ENCODE data around the gene ASCL5.

Gene ASCL5

DNA sequence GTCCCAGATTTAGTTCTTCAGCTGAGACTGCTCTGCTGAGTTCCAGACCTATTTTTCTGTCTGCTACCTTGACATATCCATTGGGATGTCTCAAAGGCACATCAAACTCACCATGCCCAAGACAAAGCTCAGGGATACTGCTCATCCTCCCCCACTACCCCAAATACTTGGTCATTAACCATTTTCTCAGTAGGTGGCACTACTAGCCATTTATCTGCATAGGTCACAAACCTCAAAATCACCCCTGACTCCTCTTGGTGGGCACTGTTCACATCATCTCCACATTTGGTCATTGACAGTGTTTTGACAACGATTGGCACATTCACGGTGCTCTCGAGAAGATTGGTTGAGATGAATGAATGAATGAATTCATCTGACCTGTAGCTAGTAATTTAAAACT is 46.8 kb downstream of the ASCL5 start:
- no peak for DNase-seq

DNA sequence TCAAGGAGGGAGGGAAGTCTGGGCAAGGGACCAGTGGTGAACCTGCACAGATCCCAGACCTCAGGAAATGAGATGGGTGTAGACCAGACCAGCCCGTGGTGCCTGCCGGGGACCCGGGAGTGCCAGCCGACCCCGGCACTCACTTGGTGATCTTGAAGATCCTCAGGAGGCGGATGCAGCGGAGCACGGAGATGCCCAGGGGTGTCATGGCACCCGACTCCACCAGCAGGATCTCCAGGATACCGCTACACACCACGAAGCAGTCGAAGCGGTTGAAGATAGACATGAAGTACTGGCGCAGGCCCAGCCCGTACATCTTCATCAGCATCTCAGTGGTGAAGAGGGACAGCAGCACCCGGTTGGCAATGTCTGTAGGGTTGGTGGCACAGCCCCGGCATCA is 49.2 kb downstream of the ASCL5 start:
- DNase-seq = no peak

DNA sequence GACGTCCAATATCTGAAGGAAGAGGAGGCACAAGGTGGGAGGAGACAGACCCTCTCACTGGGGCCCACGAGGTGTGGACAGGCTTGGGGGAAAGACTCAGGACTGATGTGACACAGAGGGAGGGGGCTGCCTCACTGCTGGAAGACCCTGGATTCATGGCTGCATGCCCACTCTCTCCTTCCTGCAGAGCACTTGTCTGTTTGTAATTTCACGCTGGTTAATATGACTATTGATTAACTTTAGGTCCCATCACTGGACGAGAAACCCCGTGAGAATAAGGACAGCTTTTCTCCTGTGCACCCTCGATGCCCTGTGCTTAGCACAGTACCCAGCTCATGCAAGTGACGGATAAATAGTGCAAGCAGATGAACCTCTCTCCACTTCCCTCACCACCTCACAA is 49.9 kb downstream of the ASCL5 start:
- DNase-seq = no peak

DNA sequence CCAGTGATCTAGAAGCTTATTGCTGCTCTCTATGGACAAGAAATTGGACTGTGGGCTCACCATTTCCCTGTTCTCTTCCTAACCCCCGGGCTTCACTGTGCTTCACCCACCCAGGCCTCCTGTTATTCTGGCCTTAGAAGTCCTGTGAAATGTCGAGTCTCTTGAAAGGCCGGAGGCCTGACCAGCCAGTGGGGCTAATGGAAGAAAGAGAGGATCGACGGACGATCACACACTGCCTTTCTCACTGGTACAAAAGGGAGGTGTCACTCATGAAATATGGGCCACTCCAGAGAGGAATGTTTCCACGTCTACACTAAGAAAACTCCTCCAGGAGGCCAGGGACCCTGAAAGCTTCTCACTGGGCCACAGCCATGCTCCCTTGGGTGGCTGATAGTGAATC is 50.9 kb downstream of the ASCL5 start:
- DNase-seq = no peak

DNA sequence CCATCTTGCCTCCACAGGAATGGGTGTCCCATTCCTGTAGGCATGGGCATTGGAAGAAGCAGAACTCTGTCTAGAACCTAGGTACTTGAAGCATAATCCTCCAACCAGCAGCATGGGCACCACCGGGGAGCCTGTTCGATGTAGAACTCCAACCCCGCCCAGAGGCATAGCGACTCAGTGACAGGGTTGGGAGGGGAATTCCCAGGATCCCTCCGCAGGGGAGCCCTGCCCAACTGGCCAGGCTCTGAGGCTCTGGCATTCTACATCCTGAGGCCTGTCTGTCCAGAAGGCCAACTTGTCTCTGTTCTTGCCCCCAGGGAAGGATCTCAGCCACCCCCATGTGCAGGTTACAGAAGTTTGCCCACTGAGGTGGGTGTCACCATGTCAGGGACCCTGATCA is 53.0 kb downstream of the ASCL5 start:
- DNase-seq = no peak

DNA sequence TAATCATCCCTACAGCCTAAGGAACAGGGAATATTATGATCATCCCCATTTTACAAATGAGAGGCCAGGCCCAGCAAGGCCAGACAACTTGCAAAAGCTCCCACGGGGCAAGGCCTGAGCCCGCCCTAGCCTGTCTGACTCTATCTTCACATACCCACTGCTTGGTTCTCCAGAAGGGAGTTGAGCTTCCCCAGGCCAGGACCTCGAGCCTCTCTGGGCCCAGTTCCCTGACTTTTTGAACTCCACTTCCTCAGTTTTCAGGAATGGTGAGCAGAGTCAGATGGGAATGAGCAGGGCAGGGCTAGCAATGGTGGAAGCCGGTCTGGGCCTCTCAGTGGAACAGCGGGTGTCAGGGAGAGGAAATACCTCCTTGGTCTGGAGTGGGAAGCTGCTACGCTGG is 54.1 kb downstream of the ASCL5 start:
- no peak for DNase-seq

DNA sequence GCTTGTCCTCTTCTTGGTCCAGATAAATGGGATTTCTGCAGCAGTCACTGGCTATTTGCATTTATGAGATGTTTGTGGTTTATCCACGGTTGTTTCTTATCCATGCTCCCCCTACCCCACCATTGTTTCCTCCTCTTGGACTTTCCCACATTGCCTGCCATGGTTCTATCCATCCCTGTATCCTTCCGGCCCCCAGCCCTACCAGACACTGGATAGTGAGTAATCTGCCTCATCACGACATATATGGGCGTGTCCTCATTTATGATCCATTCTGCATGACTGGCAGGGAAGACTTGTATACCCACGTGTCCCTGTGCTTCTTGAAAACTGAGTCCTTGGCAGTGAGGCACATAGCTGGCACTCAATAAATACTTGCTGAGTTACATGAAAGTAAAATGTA is 54.8 kb downstream of the ASCL5 start:
- no peak for DNase-seq

DNA sequence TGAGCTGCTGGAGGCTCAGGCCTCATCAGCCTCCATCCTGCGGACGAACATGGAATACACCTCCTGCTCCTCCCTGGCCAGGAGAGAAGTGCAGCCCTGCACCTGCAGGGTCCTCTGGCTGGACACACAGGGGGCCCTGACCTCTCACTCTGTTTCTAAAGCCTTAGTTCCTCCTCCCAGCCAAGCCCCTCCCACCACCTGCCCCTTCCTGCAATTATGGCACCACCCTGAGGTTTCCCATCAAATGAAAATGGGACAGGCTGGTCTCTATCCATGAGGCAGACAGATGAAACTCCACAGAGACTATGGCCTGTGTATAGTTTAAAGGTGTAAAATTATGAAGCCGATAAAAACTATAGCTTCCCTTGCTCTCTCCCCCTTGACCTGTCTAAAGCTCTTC is 57.3 kb downstream of the ASCL5 start:
- no peak for DNase-seq

DNA sequence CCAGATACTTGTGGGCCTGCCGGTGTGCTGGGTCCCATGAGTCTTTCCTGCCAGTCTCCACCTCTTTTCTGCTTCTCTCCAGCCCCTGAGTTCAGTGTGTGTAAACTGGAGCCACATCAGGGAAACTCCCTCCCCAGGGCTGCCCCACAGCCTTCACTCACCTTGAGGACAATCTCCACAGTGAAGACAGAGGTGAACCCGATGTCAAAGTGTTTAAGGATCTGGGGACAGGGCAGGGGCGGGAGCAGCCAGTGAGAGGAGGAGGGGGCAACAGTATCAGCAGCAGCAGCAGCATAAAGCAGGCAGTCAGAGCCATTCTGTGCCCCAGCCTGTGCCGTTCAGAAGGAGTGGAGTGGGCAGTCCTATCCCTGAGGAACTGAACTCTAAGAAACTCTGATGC is 58.0 kb downstream of the ASCL5 start:
- DNase-seq = no peak

DNA sequence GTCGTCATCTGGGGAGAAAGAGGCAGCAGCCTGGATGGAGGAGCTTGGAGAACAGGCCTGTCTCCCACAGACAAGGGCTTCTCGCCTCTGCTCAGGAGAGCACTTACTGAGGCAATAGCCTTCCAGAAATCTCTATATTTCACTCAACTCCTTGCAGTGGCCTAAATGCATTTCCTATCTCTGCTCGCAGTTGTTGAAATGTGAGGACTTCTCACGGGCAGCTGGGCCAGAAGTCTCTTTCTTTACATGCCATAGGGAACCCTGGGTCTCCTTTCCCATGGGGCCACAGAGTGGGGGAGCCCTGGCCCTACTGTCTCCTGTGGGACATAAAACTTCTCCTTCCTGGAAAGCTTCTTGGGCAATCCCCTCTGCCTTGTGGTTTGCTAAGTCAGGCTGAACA is 60.0 kb downstream of the ASCL5 start:
- no peak for DNase-seq

DNA sequence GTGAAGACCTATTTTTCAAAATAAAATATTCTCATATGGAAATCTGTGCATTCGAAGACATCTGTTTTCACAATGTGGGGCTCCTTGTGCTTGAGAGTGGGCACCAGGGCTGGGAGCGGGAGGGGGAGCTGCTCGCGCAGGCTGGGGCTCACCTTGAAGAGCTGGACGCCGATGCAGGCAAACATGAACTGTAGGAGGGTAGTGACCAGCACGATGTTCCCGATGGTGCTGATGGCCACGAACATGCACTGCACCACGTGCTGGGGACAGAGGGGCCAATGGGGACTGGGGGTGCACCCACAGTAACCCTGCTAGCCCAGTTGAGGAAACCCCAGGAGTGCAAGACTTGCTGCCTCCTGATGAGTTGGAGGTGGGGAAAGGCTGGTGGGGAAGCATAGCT is 61.3 kb downstream of the ASCL5 start:
- no peak for DNase-seq

DNA sequence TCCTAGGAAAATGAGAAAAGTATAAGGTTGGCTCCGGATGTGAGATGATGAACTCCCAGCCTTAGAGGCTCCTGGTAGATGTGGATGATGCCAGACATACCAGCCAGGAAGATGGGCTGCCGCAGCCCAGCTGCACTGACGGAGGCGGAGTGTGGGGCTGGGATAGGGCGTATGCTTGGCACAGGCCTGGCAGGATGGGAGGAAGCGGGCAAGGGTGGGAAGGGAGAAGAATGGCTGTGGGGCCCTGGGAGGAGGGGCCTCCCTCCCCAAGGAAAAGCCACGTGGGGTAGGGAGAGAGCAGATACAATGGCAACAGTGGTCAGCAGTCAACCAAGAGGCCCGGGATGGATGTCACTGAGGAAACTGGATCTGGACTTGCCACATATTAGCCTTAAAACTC is 62.2 kb downstream of the ASCL5 start:
- no peak for DNase-seq
